ENCODE measurements around the gene SUSD6.
"Not testable (repeated sequence)": the region's sequence is repeated elsewhere in the genome, so short reads cannot be mapped to it uniquely, and the experiment has no call there.

Gene SUSD6

GRCh38 chr14:69699243-69699642 lies 87.8 kb downstream of the SUSD6 start:
- not testable (repeated sequence) for DNase-seq

GRCh38 chr14:69699748-69700303 lies 88.4 kb downstream of the SUSD6 start:
- no peak for DNase-seq

GRCh38 chr14:69700575-69700974 lies 89.2 kb downstream of the SUSD6 start:
- DNase-seq, result no peak

- no peak for DNase-seq
Measured at GRCh38 chr14:69701291-69701690, 89.9 kb downstream of the SUSD6 start.

GRCh38 chr14:69701857-69702256 lies 90.5 kb downstream of the SUSD6 start:
- no peak for DNase-seq

GRCh38 chr14:69703047-69704039 lies 91.9 kb downstream of the SUSD6 start:
- no peak for DNase-seq

GRCh38 chr14:69704319-69704718 lies 92.9 kb downstream of the SUSD6 start:
- no peak for DNase-seq

GRCh38 chr14:69705706-69706105 lies 94.3 kb downstream of the SUSD6 start:
- DNase-seq, result no peak

- DNase-seq, result no peak
Measured at GRCh38 chr14:69708049-69708448, 96.7 kb downstream of the SUSD6 start.

- no peak for DNase-seq
Measured at GRCh38 chr14:69708586-69709560, 97.5 kb downstream of the SUSD6 start.

- no peak for DNase-seq
Measured at GRCh38 chr14:69710378-69710777, 99.0 kb downstream of the SUSD6 start.

- no peak for DNase-seq
Measured at GRCh38 chr14:69711065-69711464, 99.7 kb downstream of the SUSD6 start.

- no peak for DNase-seq
Measured at GRCh38 chr14:69711477-69711876, 100.1 kb downstream of the SUSD6 start.

- DNase-seq, result no peak
Measured at GRCh38 chr14:69711881-69712560, 100.6 kb downstream of the SUSD6 start.

GRCh38 chr14:69712599-69713088 lies 101.2 kb downstream of the SUSD6 start:
- DNase-seq, result no peak

- no peak for DNase-seq
Measured at GRCh38 chr14:69713209-69713781, 101.9 kb downstream of the SUSD6 start.

- DNase-seq, result no peak
Measured at GRCh38 chr14:69713993-69714679, 102.7 kb downstream of the SUSD6 start.

GRCh38 chr14:69715725-69716477 lies 104.5 kb downstream of the SUSD6 start:
- no peak for DNase-seq

- no peak for DNase-seq
Measured at GRCh38 chr14:69716478-69717187, 105.2 kb downstream of the SUSD6 start.

GRCh38 chr14:69718614-69719013 lies 107.2 kb downstream of the SUSD6 start:
- not testable (repeated sequence) for DNase-seq
